ENCODE results near the gene MGAT1.

GRCh38 chr5:180829726-180830125 is 27.1 kb upstream of the MGAT1 start:
- no peak for TF ChIP-seq CTCF (IDR thresholded peaks at IDR 0.05; ENCODE audit: low read depth, low read length)
- no peak for TF ChIP-seq EZH2phosphoT487 (IDR thresholded peaks at IDR 0.05; ENCODE audit: low read depth)

Data from OCI-LY3 (cell line).